Karpas-422 (cell line): ENCODE measurements around the gene VEGFD. TPM values are rescaled to one million over a fixed set of nuclear protein-coding genes. Genes with fewer than 3 reads are reported as not detected.

Experiments used
- DNase-seq: peaks from one replicate; pipeline ENCODE4 v3.0.0-alpha.2; 2015
- H2AFZ ChIP-seq: fragments of 200-600 bp; sonication (generic); 2 replicates; pipeline ENCODE4 v1.6.1; 2014; ENCODE audit warnings: antibody characterized with exemption, low read length, mixed read lengths
- H3K27ac ChIP-seq: fragments of 200-600 bp; sonication (generic); 2 replicates; pipeline ENCODE4 v1.5.1; 2014; ENCODE audit warnings: mild to moderate bottlenecking, low read length, moderate library complexity
- H3K27me3 ChIP-seq: fragments of 200-600 bp; sonication (generic); 2 replicates; pipeline ENCODE4 v1.6.1; 2014; ENCODE audit warnings: low read length, mixed read lengths
- H3K36me3 ChIP-seq: fragments of 200-600 bp; sonication (generic); 2 replicates; pipeline ENCODE4 v1.6.1; 2014; ENCODE audit warnings: low read length, mixed read lengths; ENCODE audit not compliant: insufficient read depth
- H3K4me1 ChIP-seq: fragments of 200-600 bp; sonication (generic); 2 replicates; pipeline ENCODE4 v1.6.1; 2014; ENCODE audit warnings: mild to moderate bottlenecking, low read length, mixed read lengths
- H3K4me2 ChIP-seq: fragments of 200-600 bp; sonication (generic); 2 replicates; pipeline ENCODE4 v1.6.1; 2014; ENCODE audit warnings: low read length, low read depth, mild to moderate bottlenecking; ENCODE audit not compliant: poor library complexity, severe bottlenecking
- H3K4me3 ChIP-seq: fragments of 200-600 bp; sonication (generic); 2 replicates; pipeline ENCODE4 v1.5.1; 2014; ENCODE audit warnings: mild to moderate bottlenecking, antibody characterized with exemption, low read length, mixed read lengths
- H3K79me2 ChIP-seq: fragments of 200-600 bp; sonication (generic); 2 replicates; pipeline ENCODE4 v1.6.1; 2014; ENCODE audit warnings: mild to moderate bottlenecking, low read length, mixed read lengths
- H3K9ac ChIP-seq: fragments of 200-600 bp; sonication (generic); 2 replicates; pipeline ENCODE4 v1.6.0; 2014; ENCODE audit warnings: low read length
- H3K9me2 ChIP-seq: fragments of 200-600 bp; sonication (generic), shearing (Covaris generic); replicated peaks from 2 replicates; pipeline ENCODE4 v1.6.0; 2014; ENCODE audit warnings: mild to moderate bottlenecking, low read length, moderate library complexity; ENCODE audit not compliant: insufficient read depth
- H3K9me3 ChIP-seq: fragments of 300-700, 200-600 bp; sonication (generic); 2 replicates; pipeline ENCODE4 v1.6.1; 2014; ENCODE audit warnings: low read length, mixed read lengths
- H4K20me1 ChIP-seq: fragments of 200-600 bp; sonication (generic); 2 replicates; pipeline ENCODE4 v1.6.1; 2014; ENCODE audit warnings: mild to moderate bottlenecking, antibody characterized with exemption, low read length, low read depth; ENCODE audit not compliant: insufficient read depth
- total RNA-seq: library from RNA; depleted of rRNA; stranded (reverse); fragments of >200 nt; shearing (Covaris generic); gene quantifications from 2 replicates; pipeline ENCODE4 v1.2.3, GENCODE V29; 2014; ENCODE audit warnings: low replicate concordance

The VEGFD gene
- total RNA-seq, 1 experiment from 2014 or later: not detected

DNA sequence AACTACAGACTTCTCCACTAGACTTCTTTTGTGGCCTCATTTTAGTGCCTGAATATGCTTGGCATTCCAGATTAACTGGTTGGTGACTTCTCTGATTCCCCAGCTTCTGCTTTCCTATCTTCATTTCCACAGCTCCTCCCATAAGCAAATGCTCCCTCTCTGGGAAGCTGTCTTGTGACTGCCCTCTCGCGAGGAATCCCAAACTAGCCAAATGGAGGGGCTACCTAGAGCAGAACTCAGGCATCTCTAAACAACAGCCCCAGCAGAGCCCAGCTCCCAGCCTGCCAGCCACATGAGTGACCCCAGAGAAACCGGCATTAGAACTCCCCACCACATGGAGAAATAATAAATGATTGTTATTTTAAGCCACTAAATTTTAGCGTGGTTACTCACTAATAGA is 7.6 kb upstream of the VEGFD start:
- Histone ChIP-seq H3K27me3 (no peaks in the 10 kb centered on the region), H3K4me2 (no peak overlapping the region), H3K9ac (no peak overlapping the region)

GRCh38 chrX:15382813-15383212 is 1.4 kb downstream of the VEGFD start:
- H3K9me2 ChIP-seq: no peaks in the 10 kb centered on the region

More for the DNA sequence above, 7.6 kb upstream of the VEGFD start:
- Histone ChIP-seq H3K27ac (no peak overlapping the region), H3K36me3 (no peaks in the 10 kb centered on the region), H3K79me2 (no peaks in the 10 kb centered on the region), H3K4me1 (no peaks in the 10 kb centered on the region), H3K9me3 (no peaks in the 10 kb centered on the region), H2AFZ (no peak overlapping the region), H4K20me1 (no peaks in the 10 kb centered on the region), H3K4me3 (no peak overlapping the region), H3K9me2 (no peaks in the 10 kb centered on the region)
- no peak for DNase-seq

GRCh38 chrX:15376956-15377355 is 7.3 kb downstream of the VEGFD start:
- DNase-seq: no peak
- Histone ChIP-seq H3K4me2 (no peak overlapping the region), H4K20me1 (no peaks in the 10 kb centered on the region)

More at GRCh38 chrX:15382813-15383212, 1.4 kb downstream of the VEGFD start:
- H3K4me2 ChIP-seq: no peak overlapping the region
- no peak overlapping the region for H3K27ac ChIP-seq
- H3K36me3 ChIP-seq: no peaks in the 10 kb centered on the region
- no peaks in the 10 kb centered on the region for H3K79me2 ChIP-seq
- no peaks in the 10 kb centered on the region for H3K9me3 ChIP-seq
- peak; percentile 50 for DNase-seq
- no peaks in the 10 kb centered on the region for H3K27me3 ChIP-seq
- no peak overlapping the region for H3K4me3 ChIP-seq
- H3K9ac ChIP-seq: no peak overlapping the region
- H4K20me1 ChIP-seq: no peaks in the 10 kb centered on the region
- H3K4me1 ChIP-seq: no peaks in the 10 kb centered on the region
- no peak overlapping the region for H2AFZ ChIP-seq

DNA sequence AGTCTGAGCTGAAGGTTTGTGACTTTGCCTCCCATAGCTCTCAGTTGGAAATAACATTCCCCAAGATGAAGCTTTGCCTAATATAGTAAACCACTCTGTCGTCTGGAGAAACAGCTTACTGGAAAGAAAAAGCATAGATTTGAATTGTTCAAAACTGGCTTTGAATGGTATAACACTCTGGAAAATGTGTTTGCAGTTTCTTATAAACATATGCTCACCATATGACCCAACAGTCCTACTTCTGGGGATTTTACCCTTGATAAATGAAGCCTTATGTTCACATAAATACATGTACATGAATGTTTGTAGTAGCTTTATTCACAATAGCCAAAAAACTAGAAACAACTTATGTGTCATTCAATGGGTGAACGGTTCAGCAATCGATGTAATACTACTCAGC is 10.2 kb downstream of the VEGFD start:
- H3K9me2 ChIP-seq: no peaks in the 10 kb centered on the region
- no peak overlapping the region for H3K9ac ChIP-seq
- H3K27ac ChIP-seq: no peak overlapping the region
- H3K4me2 ChIP-seq: no peak overlapping the region
- no peaks in the 10 kb centered on the region for H3K79me2 ChIP-seq
- no peaks in the 10 kb centered on the region for H3K36me3 ChIP-seq
- H3K27me3 ChIP-seq: no peaks in the 10 kb centered on the region
- peaks cover 18% of the 10 kb centered on the region for H3K4me1 ChIP-seq
- H3K9me3 ChIP-seq: no peaks in the 10 kb centered on the region
- H2AFZ ChIP-seq: no peak overlapping the region
- H4K20me1 ChIP-seq: no peaks in the 10 kb centered on the region
- no peak overlapping the region for H3K4me3 ChIP-seq
- no peak for DNase-seq

More at GRCh38 chrX:15376956-15377355, 7.3 kb downstream of the VEGFD start:
- no peaks in the 10 kb centered on the region for H3K9me3 ChIP-seq
- no peak overlapping the region for H3K27ac ChIP-seq
- H3K79me2 ChIP-seq: no peaks in the 10 kb centered on the region
- H3K36me3 ChIP-seq: no peaks in the 10 kb centered on the region
- no peak overlapping the region for H3K4me3 ChIP-seq
- H2AFZ ChIP-seq: no peak overlapping the region
- H3K9me2 ChIP-seq: no peaks in the 10 kb centered on the region
- H3K27me3 ChIP-seq: no peaks in the 10 kb centered on the region
- peaks cover 7% of the 10 kb centered on the region for H3K4me1 ChIP-seq
- no peak overlapping the region for H3K9ac ChIP-seq

DNA sequence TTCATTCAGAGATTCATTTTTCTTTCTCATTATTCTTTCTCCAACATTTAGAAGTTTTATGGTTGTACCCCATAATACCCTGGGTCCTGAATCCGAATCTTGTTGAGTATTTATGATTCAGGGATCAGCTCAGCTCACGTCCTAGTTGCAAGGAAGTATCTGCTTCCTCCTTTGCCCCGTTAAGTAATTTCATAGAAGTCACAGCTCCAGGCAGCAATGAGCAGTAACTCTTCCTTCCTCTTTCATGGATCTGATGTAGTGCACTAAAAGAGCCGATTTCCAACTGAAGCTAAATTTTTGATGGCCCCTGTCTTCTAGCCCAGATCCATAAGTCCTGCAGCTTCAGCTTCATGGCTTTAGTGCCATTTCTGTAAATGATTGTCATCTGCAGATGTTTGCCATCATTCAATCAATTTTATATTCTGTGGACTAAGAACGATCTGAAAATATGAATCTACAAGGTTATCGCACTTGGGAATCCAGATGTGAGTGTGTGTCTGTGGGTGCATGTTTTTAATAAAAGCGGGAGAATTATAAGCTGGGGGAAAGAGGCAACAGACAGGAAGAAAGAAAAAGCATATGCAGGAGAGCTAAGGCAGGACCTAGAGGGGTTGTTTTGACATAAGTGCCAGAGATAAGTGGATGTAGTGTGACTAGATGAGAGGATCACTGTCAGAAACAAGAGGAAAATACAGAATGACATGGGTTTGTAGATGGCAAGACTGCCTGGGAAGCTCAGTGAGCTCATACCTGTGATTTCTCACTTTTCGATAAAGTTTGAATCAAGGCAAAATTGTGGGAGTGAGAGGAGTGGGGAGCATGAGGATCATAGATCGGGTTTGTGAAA is 17.5 kb downstream of the VEGFD start:
- H3K4me2 ChIP-seq: no peak overlapping the region
- H3K9me3 ChIP-seq: no peaks in the 10 kb centered on the region
- H2AFZ ChIP-seq: no peak overlapping the region
- peaks cover 21% of the 10 kb centered on the region for H3K4me1 ChIP-seq
- no peaks in the 10 kb centered on the region for H4K20me1 ChIP-seq
- H3K4me3 ChIP-seq: no peak overlapping the region
- H3K36me3 ChIP-seq: no peaks in the 10 kb centered on the region
- no peaks in the 10 kb centered on the region for H3K79me2 ChIP-seq
- DNase-seq: no peak
- no peaks in the 10 kb centered on the region for H3K9me2 ChIP-seq
- no peaks in the 10 kb centered on the region for H3K27me3 ChIP-seq
- no peak overlapping the region for H3K9ac ChIP-seq
- no peak overlapping the region for H3K27ac ChIP-seq

- H3K9me3 ChIP-seq: 0 out of 2 replicates have a peak, but pooled peaks cover 5% of the 10 kb centered on the region
- H3K4me2 ChIP-seq: no peak overlapping the region
- H4K20me1 ChIP-seq: no peaks in the 10 kb centered on the region
- no peak overlapping the region for H2AFZ ChIP-seq
- H3K36me3 ChIP-seq: no peaks in the 10 kb centered on the region
- no peak for DNase-seq
- H3K27me3 ChIP-seq: no peaks in the 10 kb centered on the region
- peaks cover 41% of the 10 kb centered on the region for H3K4me1 ChIP-seq
- no peak overlapping the region for H3K4me3 ChIP-seq
- H3K27ac ChIP-seq: no peak overlapping the region
- H3K9ac ChIP-seq: no peak overlapping the region
- H3K79me2 ChIP-seq: no peaks in the 10 kb centered on the region
- H3K9me2 ChIP-seq: no peaks in the 10 kb centered on the region
Measured at GRCh38 chrX:15359701-15360100, 24.5 kb downstream of the VEGFD start.

DNA sequence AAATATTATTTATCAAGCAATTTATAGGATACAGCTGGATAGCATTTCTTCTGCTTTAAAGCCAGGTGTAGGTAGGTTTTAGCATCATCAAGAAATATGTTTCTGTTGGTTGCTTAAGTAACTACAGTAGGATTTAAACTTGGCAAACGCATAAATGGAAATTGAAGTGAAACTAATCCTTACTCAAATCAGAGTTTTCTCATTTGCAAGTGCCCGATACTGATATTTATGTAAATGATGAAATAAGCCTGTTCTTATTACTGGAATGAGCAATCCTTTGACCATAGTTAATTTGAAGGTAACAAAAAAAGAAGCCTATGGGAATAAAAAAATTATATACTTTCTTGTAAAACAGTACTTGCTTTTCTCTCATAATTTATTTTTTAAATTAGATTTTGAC is 25.7 kb downstream of the VEGFD start:
- H2AFZ ChIP-seq: no peak overlapping the region
- H3K9ac ChIP-seq: no peak overlapping the region
- no peaks in the 10 kb centered on the region for H4K20me1 ChIP-seq
- DNase-seq: peak; percentile 69
- no peaks in the 10 kb centered on the region for H3K36me3 ChIP-seq
- 0 out of 2 replicates have a peak, but pooled peaks cover 5% of the 10 kb centered on the region for H3K9me3 ChIP-seq
- no peaks in the 10 kb centered on the region for H3K9me2 ChIP-seq
- no peaks in the 10 kb centered on the region for H3K79me2 ChIP-seq
- peaks cover 45% of the 10 kb centered on the region for H3K4me1 ChIP-seq
- H3K27ac ChIP-seq: peak overlapping the region; percentile 51; the same call in 1 of the 2 replicates
- H3K27me3 ChIP-seq: no peaks in the 10 kb centered on the region
- peak overlapping the region; percentile 47 for H3K4me2 ChIP-seq
- H3K4me3 ChIP-seq: 0 out of 2 replicates have a peak overlapping the region, but pooled peaks have one; percentile 6

- H4K20me1 ChIP-seq: no peaks in the 10 kb centered on the region
- H3K9me3 ChIP-seq: 0 out of 2 replicates have a peak, but pooled peaks cover 5% of the 10 kb centered on the region
- H3K79me2 ChIP-seq: no peaks in the 10 kb centered on the region
- H3K9me2 ChIP-seq: no peaks in the 10 kb centered on the region
- H3K27ac ChIP-seq: no peak overlapping the region
- DNase-seq: peak; percentile 55
- H3K4me2 ChIP-seq: peak overlapping the region; percentile 25
- no peak overlapping the region for H2AFZ ChIP-seq
- H3K27me3 ChIP-seq: no peaks in the 10 kb centered on the region
- no peaks in the 10 kb centered on the region for H3K36me3 ChIP-seq
- no peak overlapping the region for H3K4me3 ChIP-seq
- H3K9ac ChIP-seq: no peak overlapping the region
- H3K4me1 ChIP-seq: peaks cover 45% of the 10 kb centered on the region
Measured at GRCh38 chrX:15356444-15356843, 27.8 kb downstream of the VEGFD start.
